BE2C (cell line): ENCODE results near the gene HSBP1.

Experiments
- DNase-seq: peaks from one replicate; pipeline ENCODE4 v3.0.0-alpha.2; 2020
- H3K27me3 ChIP-seq: fragments of 250-450 bp; sonication (Bioruptor Pico); 2 replicates; pipeline ENCODE4 v1.5.1; 2020; ENCODE audit warnings: mild to moderate bottlenecking
- H3K36me3 ChIP-seq: fragments of 250-450 bp; sonication (Bioruptor Pico); 2 replicates; pipeline ENCODE4 v1.5.1; 2020; ENCODE audit warnings: mild to moderate bottlenecking
- H3K4me1 ChIP-seq: fragments of 250-450 bp; sonication (Bioruptor Pico); 2 replicates; pipeline ENCODE4 v1.5.1; 2020
- H3K4me3 ChIP-seq: 2 replicates; pipeline ENCODE4 v1.5.1; 2011; ENCODE audit warnings: low read depth, low read length
- H3K9me3 ChIP-seq: fragments of 250-450 bp; sonication (Bioruptor Pico); 2 replicates; pipeline ENCODE4 v1.5.1; 2020
- CTCF ChIP-seq: IDR thresholded peaks from 2 replicates; pipeline ENCODE4 v1.5.1; 2012; ENCODE audit warnings: mild to moderate bottlenecking, low read depth, low read length

HSBP1 gene

GRCh38 chr16:83847371-83848225 is 39.8 kb downstream of the HSBP1 start:
- Histone ChIP-seq H3K9me3 (no peaks in the 10 kb centered on the region), H3K4me1 (no peaks in the 10 kb centered on the region; the same call in 1 of the 2 replicates), H3K36me3 (no peaks in the 10 kb centered on the region), H3K27me3 (no peaks in the 10 kb centered on the region; the same call in 1 of the 2 replicates), H3K4me3 (no peak overlapping the region)
- DNase-seq = no peak
- TF ChIP-seq CTCF = no peak

GRCh38 chr16:83849421-83849820 is 41.6 kb downstream of the HSBP1 start:
- H3K27me3 ChIP-seq = no peaks in the 10 kb centered on the region; the same call in 1 of the 2 replicates
- TF ChIP-seq CTCF = no peak
- H3K4me3 ChIP-seq = no peak overlapping the region
- H3K36me3 ChIP-seq = no peaks in the 10 kb centered on the region
- DNase-seq = no peak
- no peaks in the 10 kb centered on the region for H3K9me3 ChIP-seq
- H3K4me1 ChIP-seq = no peaks in the 10 kb centered on the region; the same call in 1 of the 2 replicates

DNA sequence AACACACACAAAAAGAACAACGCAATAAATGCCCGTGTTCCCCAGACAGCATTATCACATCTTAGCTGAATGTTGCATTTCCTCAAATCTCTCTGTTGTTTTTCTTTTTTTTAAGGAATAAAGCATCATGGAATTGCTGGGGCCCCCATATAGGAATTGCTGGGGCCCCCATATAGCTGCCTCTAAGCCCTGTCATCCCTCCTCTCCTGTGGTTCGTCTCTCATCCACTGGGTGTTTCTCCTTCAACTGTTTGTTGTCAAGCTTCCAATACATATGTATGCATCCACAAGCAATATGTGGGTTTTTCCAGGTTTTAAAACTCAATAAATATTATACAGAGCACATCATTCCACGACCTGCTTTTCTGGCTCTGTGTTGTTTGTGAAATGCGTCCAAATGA is 43.2 kb downstream of the HSBP1 start:
- H3K9me3 ChIP-seq = no peaks in the 10 kb centered on the region
- no peak overlapping the region for H3K4me3 ChIP-seq
- TF ChIP-seq CTCF = no peak
- no peak for DNase-seq
- no peaks in the 10 kb centered on the region; the same call in 1 of the 2 replicates for H3K4me1 ChIP-seq
- H3K36me3 ChIP-seq = no peaks in the 10 kb centered on the region
- H3K27me3 ChIP-seq = no peaks in the 10 kb centered on the region; the same call in 1 of the 2 replicates

DNA sequence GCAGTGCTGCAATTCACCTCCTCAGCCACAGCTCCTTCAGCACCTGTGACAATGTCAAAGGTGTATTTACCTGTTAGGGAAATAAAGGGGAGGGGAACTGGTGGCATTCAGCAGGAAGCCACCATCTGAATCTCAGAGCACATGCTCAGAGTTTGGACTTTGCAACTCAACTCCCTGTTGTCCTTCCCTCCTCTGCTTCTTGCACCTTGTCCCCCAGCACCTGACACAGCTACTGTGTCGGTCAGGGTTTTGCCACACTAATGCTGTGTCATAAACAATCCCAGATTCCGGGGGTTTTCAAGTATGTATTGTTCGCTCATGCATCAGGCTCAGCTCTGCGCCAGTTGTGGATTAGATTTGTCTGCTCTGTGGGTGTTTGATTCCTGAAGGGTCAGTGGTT is 43.7 kb downstream of the HSBP1 start:
- Histone ChIP-seq H3K4me1 (no peaks in the 10 kb centered on the region; the same call in 1 of the 2 replicates), H3K4me3 (no peak overlapping the region), H3K36me3 (no peaks in the 10 kb centered on the region), H3K9me3 (no peaks in the 10 kb centered on the region), H3K27me3 (no peaks in the 10 kb centered on the region; the same call in 1 of the 2 replicates)
- no peak for DNase-seq
- no peak for TF ChIP-seq CTCF

DNA sequence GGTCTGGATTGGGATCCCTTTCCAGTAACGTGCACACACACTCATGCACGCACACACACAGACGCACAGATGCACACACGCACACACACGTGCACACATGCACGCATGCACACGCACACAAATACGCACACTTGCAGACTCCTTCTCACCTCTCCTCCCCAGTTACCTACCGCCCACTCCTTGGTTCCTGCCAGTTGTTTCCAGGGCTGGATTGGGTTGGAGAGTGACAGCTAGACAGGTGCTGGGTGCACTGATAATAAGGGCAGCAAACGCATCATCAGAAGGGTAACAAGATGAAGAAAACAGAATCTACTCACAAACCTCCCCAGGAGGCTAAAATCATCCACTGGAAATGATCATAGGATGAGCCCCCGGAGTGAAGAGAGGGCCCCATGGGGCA is 45.0 kb downstream of the HSBP1 start:
- TF ChIP-seq CTCF = no peak
- DNase-seq = no peak

DNA sequence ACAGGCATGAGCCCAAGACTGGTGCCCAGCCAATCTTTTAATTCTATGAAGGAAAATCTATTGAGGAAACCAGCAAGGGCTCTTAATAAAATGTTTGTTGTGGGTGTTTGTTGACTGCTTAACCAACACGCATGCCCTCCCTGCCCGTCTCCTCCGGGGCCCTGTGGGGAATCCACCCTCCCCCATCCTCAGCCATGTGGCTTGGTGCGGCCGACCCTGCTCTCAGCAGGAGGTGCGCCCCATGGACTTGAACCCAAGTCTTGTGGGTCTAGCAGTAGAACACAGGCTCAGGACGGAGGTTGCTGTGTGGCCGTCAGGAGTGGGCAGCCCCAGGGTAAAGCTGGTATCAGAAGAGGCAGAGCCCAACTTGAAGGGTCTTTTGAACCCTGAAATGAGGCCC is 46.1 kb downstream of the HSBP1 start:
- no peak for TF ChIP-seq CTCF
- H3K9me3 ChIP-seq = no peaks in the 10 kb centered on the region
- no peaks in the 10 kb centered on the region; the same call in 1 of the 2 replicates for H3K27me3 ChIP-seq
- DNase-seq = no peak
- H3K36me3 ChIP-seq = no peaks in the 10 kb centered on the region
- H3K4me3 ChIP-seq = no peak overlapping the region
- no peaks in the 10 kb centered on the region for H3K4me1 ChIP-seq

More for the DNA sequence above, 45.0 kb downstream of the HSBP1 start:
- Histone ChIP-seq H3K27me3 (no peaks in the 10 kb centered on the region; the same call in 1 of the 2 replicates), H3K4me3 (no peak overlapping the region), H3K36me3 (no peaks in the 10 kb centered on the region), H3K4me1 (no peaks in the 10 kb centered on the region; the same call in 1 of the 2 replicates), H3K9me3 (no peaks in the 10 kb centered on the region)
